DMS 273 (cell line): ENCODE data around the gene GALNT4.

Experiments
- DNase-seq: peaks from one replicate; lab custom pipeline; 2025; ENCODE audit not compliant: unreplicated experiment; lab: John Stamatoyannopoulos, UW

The GALNT4 gene

DNA sequence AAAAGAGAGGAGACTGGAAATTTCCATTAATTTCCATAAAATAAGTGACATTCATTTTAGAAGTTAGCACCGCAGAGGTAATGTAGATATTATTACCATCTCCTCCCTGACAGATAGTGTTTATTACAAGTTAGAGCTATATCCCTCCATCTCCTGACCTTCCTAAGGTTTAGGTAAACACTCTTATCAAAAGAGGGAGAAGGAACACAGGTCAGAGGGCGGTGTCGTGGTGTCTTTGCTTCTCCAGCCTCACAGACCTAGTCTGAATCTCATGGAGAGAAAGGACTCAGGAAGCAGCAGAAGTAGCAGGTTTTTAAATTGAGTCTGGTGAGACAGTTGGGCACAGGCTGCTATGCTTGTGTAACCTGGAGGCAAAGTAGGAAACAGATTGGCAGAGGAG is 12.8 kb upstream of the GALNT4 start:
- DNase-seq: no peak

GRCh38 chr12:89529738-89530137 is 5.1 kb upstream of the GALNT4 start:
- DNase-seq: peak; percentile 47

GRCh38 chr12:89528434-89528833 is 3.8 kb upstream of the GALNT4 start:
- DNase-seq: no peak

GRCh38 chr12:89525824-89526770 is 1.5 kb upstream of the GALNT4 start, which contains the start of gene POC1B:
POC1B (minus strand) TSS chr12:89526047; CDS start chr12:89525895, 152 bp downstream.
- DNase-seq: peak; percentile 85

GRCh38 chr12:89525305-89525823 is 768 bp upstream of the GALNT4 start:
- peak; percentile 53 for DNase-seq

DNA sequence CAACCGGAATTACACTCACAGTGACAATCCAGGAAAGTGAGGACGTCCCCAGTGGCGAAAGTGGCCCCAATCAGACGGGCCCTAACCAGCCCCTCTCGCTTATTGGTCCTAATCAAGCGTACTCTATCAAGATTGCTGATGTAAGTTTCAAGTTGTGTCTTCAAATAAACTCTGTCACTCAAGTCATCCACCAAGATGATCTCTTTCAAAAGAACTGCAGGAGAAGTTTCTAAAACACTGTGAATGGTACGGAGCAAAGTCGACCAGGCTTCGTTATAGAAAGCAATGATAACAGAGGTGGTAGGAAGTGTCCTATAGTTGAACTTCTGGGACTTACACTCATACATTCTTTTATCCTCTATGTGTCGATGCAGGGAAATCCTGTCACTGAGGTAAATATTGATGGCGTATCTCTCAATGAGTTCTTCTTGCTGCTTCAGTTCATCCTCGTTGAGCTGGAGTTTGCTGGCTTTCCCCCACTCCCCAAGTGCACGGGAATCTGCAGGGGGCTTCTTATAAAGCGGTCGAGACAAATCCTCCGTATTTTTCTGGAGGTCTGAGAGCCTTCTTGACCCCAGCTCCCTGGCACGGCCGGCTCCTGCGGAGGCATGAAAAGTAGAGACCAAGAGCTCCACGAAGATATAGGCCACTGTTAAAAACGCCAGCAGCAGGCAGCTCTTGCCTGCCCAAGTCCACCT is 604 bp downstream of the GALNT4 start:
- no peak for DNase-seq

GRCh38 chr12:89523393-89523792 is 1.2 kb downstream of the GALNT4 start:
- DNase-seq: no peak

DNA sequence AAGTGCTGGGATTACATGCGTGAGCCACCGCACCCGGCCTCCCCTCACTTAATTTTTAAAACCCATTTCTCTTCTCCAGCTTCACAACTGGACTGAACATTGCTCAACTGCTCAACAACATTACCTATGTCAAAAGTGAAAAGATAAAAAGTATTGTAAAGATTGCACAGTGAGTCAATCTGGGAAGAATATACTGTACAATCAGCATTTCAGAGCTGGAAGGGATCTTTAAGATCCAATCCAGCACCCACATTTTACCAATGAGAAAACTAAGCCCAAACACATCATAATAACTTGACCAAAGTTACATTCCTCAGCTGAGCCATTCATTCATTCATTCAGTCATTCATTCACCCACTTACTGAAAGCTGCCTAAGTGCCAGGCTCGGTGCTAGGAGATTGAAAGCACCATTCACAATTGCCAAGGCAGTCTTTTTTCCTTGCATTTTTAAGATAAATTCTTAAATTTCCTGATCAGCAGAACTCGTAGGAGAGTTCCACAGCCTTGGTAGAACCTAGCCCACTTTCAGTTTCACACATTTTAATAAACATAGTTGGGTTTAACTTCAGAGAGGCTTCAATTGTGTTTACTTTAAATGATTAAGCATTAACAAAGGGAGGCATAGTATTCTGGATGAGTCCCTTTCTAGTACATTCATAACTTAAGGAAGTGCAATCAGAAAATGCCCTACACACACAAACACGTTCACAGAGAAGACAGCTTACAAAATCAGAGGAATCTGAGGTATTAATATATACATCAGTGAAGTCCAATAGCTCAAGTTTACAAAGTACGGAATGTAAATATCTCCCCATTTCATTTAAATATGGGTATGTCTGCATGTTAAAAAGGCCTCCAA is 3.0 kb downstream of the GALNT4 start:
- DNase-seq: no peak

DNA sequence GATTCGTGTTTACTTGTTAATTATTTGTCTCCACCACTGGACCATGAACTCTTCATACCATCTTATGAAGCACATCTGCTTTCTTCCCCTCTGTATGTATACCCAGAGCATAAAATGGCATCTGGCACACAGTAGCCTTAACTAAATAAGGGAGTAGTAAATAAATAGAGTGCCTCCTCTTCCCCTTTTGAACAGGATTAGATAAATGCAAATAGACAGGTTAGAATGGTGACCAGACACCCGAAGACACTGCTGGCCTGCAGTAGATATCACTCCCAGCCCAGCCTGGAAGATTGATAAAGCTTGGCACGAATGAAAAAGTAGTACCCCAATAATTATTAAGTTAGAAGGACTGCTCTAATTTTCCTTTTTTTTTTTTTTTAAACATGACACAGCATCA is 6.9 kb downstream of the GALNT4 start:
- no peak for DNase-seq

GRCh38 chr12:89516633-89517032 is 8.0 kb downstream of the GALNT4 start:
- no peak for DNase-seq

DNA sequence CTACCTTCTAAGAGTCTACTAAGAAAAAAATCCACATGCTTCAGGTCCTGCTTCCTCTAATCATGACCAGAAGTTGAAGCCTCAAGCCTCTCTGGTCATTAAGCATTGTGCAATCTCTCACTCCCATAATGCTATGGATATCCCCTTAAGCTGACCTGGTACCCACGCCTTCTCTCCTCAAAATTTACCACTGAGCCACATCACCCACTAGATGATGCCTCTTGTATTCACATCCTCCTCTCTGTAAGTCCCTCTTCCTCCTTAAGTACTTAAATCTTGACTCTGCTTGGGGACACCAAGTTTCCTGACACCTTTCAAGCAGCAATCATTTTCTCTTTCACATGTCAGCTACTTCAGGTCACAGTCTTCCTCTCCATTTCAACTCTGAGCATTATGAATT is 9.8 kb downstream of the GALNT4 start:
- no peak for DNase-seq

GRCh38 chr12:89513544-89513943 is 11.1 kb downstream of the GALNT4 start:
- no peak for DNase-seq

- DNase-seq: no peak
Observed at GRCh38 chr12:89507015-89507824, 17.4 kb downstream of the GALNT4 start.

DNA sequence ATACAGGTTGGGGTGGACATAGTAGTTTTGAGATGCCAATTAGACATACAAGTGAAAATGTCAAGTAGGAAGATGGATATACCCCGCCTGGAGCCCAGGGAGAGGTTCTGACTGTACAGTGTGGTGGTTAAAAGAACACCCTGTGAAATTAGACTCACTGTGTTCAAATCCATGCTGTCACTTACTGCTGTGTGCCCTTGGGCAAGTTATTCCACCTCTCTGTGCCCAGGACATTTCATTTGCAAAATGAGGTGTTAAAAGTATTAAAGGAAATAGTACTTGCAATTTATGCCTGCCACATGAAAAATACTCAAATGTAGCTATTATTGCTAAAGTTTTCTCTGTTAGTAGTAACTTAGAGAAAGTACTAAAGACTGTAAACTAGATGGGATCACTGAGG is 18.5 kb downstream of the GALNT4 start:
- no peak for DNase-seq

DNA sequence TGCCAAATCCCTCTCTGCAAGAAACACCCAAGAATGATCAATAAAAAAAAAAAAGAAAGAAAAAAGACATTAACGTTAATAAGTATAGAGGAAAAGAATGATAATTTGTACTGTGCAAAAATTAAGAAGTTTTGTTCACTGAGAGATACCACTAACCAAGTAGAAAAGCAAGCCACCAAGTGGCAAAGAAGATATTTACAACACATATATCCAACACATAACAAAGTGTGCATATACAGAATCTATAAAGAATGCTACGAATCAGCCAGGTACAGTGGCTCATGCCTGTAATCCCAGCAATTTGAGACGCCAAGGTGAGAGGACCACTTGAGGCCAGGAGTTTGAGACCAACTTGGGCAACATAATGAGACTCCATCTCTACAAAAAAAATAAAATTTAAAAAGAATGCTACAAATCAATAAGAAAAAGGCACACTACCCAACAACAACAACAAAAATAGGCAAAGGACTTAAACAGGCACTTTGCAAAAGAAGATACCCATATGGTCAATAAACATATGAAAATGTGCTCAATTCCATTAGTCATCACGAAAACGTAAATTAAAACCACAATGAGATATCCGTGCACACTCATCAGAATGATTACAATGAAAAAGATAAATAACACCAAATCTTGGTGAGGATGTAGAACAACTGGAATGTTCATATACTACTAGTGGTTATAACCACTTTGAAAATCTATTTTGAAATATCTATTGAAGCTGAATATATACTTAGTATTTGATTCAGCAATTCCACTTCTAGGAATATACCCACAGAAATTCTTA is 19.8 kb downstream of the GALNT4 start:
- DNase-seq: no peak

DNA sequence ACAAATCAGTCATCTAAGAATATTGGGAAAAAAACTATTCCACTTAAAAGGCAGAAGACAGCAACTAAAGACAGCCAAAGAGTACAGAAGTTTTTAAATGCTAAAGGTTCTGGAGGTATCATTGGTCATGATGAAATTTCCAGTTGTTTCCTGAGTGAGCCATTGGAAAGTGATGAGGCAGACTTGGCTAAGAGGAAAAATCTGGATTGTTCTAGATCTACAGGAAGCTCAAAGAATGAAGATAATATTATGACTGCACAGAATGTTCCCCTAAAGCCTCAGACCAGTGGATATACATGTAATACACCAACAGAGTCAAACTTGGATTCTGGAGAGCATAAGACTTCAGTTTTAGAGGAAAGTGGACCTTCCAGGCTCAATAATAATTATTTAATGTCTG is 22.8 kb downstream of the GALNT4 start:
- DNase-seq: no peak

DNA sequence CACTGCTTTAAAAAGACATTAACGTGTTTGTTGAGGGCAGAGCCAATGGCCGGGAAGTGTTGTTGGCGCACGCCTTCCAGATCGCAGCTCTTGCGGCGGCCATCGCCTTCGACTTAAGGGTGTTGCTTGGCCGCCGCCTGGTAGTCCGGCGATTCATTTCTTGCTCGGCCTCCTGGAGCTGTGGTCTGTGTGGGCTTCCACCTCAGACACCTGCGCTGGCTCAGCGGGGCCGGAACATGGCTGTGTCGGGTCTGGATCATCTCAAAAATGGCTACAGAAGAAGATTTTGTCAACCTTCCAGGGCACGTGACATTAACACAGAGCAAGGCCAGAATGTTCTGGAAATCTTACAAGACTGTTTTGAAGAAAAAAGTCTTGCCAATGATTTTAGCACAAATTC is 24.7 kb downstream of the GALNT4 start:
- DNase-seq: no peak

DNA sequence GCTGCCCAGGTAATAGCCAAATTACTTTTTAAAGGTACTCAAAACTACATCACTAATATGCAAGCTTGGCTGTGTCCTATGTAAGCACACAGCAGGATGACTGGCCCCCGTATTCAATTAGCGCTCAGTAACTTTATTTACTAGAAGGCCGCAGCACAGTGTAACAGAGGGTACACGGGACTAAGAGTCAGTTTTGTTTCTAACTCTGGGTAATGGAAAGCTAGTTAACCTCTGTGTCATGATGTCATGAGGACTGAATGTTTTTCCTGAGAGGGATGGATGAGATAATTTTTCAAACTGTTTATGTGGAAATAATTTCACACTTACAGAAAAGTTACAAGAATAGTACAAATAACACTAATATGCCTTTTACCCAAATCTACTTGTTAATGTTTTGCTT is 27.1 kb downstream of the GALNT4 start:
- no peak for DNase-seq

GRCh38 chr12:89497005-89497404 is 27.6 kb downstream of the GALNT4 start:
- no peak for DNase-seq
